Measurements from ENCODE around the gene KLF4.
"Not testable (repeated sequence)": the region's sequence is repeated elsewhere in the genome, so short reads cannot be mapped to it uniquely, and the experiment has no call there.

Gene KLF4

DNA sequence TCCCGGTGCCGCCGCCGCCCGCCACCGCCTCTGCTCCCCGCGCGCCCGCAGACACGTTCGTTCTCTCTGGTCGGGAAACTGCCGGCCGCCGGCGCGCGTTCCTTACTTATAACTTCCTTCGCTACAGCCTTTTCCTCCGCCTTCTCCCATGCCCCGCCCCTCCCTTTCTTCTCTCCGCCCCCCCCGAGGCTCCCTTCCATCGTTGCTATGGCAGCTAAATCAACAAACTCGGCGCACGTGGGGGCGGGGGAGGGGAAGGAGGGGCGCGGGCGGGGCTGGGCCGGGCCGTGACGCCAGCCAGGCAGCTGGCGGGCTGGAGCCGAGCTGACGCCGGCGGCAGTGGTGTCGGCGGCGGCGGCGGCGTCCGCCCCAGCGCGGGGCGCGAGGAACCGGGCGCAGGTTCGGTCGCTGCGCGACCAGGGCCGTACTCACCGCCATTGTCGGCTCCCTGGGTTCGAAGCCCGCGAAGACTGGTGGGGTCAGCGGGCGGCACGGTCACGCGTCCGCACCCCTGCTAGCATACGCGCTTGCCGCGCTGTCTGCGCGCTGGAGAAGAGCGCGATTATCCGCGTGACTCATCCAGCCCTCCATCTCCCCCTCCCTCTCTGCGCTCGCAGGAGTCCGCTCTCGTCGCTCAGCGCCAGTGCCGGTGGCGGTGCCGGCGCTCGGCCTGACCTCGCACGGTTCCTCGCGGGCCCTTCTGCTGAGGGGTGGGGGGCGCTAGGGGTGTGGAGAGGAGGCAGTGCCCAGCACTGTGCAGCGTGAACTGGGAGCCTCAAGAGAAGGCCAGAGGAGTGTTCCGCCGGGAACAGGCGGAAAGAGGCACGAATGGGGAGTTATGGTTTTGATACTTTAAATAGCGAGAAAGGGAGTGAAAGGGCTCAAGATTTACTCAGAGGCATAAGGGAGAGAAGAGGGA is at the start of gene KLF4:
TSS of gene KLF4 (minus strand) at position 83 of the 919 bp plus-strand sequence. CDS start 597 bp downstream, outside the sequence.
- peak; percentile 82 for DNase-seq (ENCODE audit: low read depth, low spot score)

DNA sequence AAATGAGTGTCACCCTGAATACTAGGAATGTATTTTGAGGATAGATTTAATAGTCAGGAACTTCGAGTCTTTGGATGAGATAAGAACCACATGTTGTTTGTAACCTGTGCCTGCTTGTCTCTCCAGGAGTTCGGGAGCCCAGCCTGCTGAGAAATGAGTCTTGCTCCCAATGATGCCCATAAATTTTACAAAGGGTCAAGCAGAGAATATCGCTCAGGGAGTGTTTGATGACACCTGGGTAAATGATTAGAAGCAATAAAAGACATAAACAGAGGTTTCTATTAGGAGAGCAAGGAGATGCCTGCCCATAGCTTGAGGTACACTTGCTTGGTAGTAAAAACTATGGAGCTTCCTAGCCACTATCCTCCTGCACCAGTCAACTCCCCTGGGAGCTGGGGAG is 46.9 kb upstream of the KLF4 start:
- no peak for DNase-seq (ENCODE audit: low read depth, low spot score)

DNA sequence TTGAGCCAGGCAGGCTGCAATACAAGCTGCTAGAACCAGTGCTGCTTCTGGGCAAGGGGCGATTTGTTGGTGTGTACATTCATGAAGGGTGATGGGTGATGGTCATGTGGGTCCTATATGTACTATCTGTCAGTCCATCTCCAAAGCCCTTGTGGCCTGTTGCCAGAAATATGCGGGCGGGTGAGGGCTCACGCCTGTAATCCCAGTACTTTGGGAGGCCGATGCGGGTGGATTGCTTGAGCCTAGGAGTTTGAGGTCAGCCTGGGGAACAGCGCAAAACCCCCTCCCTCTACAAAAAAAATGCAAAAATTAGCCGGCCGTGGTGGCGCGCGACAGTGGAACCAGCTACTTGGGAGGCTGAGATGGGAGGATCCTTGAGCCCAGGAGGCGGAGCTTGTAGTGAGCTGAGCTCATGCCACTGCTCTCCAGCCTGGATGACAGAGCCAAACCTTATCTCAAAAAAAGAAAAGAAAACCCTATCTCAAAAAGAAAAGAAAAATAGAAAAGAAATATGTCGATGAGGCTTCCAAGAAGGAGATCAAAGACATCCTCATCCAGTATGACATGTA is 45.0 kb upstream of the KLF4 start:
- DNase-seq (ENCODE audit: low read depth, low spot score) = no peak

DNA sequence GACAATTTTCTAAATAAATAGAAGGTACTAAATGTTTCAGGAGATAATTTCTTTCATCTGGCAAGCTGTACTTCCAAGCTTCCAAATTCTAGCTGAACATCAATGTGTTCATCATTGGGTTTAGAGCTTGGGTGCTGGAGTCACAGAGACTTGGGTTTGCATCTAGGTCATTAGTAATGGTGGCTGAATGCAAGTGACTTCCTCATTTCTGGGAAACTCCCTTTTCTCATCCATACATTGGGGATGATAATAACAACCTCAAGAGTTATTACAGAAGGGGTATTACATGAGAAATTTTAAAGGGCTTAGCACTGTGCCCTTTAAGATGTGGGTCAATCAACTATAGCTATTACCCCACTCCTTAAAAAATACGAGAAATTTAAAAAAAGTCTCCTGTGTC is 41.1 kb upstream of the KLF4 start:
- no peak for DNase-seq (ENCODE audit: low read depth, low spot score)

DNA sequence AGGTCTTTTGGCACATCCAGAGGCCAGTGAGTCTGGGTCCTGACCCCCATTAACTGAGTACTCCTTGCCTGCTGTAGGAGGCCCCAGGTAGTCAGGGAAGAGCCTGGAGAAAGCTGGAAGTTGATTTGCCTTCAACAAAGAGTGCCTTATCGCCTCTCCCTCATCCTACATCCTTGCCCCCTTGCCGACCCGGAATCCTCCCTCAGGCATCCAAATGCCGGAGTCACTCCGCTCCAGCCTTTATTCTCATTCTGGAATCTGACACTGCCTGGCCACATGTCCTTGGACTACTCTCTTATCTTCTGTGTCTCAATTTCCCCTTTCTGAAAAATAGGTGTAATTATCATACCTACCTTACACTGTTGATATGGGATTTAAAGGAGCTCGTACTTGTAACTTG is 39.1 kb upstream of the KLF4 start:
- no peak for DNase-seq (ENCODE audit: low read depth, low spot score)

DNA sequence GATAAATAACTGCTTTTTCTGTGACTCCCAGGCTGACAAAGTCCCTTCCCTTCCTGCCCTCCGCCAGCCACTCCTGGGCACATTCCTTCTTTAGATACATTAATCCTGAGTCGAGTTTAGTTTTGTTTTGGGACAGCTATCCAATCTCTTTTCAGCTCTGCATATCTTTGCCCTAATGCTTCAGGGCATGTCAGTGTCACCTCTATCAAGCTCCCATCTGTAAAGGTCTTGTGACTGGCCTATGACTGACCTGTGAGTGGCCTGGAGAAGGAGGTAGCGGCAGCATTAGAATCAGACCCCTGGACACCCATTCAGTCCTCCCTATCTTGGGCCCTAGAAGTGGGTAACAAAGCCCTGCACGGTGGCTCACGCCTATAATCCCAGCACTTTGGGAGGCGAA is 34.0 kb upstream of the KLF4 start:
- DNase-seq (ENCODE audit: low read depth, low spot score) = no peak

DNA sequence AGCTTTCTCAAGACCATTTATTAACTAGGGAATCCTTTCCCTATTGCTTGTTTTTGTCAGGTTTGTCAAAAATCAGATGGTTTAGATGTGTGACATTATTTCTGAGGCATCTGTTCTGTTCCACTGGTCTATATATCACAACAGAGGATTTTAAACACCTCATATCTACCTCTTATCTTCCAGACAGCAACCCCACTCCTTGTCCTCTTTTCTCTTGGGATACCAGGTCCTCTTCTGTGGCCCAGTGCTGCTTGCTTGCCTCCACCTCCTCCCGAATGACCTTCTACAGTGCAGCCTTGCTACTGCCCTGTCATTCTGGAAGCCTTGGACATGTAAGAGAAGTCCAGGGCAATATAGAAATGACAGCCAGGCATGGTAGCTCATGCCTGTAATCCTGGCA is 30.6 kb upstream of the KLF4 start:
- no peak for DNase-seq (ENCODE audit: low read depth, low spot score)

DNA sequence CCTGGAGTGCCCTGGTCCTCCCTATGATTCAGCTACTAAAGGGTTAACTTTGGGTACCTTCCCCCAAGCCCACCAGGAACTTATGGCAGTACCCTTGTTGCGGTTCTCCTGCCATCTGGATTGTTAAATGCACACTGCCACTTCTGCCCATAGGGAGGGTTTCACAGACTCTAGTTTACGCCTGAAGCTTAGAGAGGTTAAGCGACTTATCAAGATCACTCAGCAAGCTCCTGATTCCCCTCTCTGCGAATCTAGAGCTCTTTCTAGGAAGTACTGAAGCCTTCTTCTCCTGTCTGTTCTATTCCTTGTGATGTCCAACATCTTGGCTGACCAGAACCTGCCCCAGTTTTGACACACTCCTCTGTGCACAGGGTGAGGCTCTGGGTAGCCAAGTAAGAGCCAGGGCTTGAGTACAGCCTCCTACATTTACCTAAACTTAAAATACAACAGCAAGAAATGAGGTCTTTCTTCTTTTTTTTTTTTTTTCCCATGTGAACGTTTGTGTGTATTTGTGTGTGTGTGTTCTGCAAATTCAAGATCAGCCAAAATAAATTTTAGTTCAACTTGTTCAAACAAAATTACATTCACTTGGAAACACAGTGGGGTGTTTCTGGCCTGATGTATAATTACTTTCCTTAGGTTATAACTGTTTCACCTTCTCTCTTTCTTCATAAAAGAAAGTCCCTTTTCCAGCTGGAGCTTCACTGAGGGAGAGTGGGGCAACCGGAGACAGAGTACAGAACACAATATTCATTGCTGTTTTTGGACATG is 28.7 kb upstream of the KLF4 start:
- no peak for DNase-seq (ENCODE audit: low read depth, low spot score)

DNA sequence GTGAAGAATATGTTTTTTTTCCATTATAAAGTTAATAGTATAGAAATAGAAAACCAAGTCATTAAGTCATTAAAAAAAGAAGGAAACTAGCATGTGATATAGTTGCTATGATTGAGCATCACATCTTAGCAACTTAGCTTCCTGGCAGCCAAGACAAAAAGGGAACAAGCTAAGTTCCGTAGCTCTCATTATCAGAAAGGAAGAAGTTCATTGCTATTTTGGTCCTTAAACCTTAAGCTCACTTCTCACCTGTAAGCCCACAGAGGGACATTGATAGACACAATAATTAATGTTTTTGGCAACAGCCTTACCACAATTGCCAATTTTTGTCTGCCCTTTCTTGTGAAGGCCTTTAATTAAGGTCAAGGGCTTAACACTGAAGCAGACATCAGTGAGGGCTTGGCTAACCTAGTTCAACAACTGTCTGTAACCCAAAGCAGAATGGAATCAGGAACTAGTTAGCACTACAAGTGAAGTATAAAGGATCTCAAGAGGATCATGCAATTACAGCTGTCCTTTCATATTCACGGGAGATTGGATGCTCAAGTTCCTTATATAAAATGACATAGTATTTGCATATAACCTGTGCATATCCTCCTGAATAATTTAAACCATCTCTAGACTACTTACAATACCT is 24.0 kb upstream of the KLF4 start:
- no peak for DNase-seq (ENCODE audit: low read depth, low spot score)

DNA sequence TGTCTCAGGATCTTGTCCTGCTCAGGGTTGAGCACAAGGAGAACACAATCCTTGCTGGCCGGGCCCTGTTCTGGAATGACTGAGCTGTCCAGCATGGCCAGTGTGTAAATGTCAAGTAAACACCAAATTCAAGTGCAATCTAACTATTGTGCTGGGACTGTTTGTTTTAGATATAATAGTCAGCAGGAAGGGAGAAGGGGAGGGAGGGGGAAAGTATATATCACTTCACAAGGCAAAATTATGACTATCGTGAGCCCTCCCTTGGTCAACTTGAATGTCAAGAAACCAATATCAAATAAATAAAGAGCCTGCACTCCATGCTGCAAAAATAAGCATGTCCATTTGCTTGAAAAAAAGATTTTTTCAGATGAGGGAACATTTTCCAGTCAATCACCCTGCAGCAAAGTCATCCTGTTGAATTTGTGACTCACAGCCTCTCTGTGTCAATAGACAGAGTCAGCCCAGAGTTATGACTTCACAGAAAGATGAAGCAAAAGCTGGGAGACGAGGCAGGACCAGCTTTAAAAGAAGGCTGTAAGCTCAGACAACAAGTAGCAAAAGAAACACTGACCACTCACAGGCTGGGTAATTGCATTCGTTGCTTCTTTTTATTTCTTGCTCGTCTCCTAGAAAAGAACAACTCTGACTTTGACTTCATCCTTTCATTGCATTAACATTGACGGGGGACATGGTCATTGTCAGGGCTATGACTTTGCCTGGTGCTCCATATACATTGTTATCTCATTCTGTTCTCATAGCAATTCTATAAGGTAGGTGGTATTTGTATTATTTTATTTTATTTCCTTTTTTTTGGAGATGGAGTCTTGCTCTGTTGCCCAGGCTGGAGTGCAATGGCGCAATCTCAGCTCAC is 15.3 kb upstream of the KLF4 start:
- DNase-seq (ENCODE audit: low read depth, low spot score) = peak; percentile 56

DNA sequence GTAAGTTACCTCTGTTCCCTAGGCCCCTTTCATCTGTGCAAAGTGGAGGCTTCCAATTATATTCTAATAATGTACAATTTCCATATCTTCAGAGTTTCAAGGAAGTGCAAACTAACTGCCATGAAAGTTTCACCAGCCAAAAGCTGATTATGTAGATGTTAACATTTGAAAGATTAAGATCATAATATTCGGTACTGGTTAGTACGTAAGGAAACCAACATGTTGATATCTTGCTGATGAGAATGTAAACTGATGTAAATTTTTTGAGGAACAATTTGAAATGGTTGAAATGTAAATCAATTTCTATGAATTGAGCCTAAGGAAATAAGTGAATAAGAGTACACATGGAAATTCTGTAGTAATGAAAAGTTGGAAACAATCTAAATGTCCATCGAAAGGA is 12.9 kb upstream of the KLF4 start:
- no peak for DNase-seq (ENCODE audit: low read depth, low spot score)

DNA sequence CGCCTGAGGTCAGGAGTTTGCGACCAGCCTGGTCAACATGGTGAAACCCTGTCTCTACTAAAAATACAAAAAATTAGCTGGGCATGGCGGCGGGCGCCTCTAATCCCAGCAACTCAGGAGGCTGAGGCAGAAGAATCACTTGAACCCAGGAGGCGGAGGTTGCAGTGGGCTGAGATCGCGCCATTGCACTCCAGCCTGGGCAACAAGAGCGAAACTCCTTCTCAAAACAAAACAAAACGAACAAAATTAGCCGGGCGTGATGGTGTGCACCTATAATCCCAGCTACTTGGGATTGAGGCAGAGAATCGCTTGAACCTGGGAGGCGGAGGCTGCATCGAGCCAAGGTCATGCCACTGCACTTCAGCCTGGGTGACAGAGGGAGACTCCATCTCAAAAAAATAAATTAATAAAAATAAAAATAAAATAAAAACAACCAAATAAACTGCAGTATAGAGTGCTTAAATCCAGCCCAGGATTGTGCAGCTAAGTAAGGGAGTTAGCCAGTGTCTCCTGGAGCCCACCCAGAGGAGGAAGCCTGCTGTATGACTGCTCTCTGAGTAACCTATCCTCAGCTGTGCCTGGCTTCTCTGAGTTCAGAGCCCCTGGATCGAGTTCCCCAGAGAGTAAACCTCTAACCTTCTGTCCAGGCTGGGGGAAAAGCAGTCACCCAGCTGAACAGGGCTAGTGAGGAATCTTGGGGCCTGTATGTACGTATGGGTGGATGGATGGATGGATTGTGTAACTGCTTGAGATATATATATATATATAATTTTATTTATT is 11.0 kb upstream of the KLF4 start:
- DNase-seq (ENCODE audit: low read depth, low spot score) = not testable (repeated sequence)

DNA sequence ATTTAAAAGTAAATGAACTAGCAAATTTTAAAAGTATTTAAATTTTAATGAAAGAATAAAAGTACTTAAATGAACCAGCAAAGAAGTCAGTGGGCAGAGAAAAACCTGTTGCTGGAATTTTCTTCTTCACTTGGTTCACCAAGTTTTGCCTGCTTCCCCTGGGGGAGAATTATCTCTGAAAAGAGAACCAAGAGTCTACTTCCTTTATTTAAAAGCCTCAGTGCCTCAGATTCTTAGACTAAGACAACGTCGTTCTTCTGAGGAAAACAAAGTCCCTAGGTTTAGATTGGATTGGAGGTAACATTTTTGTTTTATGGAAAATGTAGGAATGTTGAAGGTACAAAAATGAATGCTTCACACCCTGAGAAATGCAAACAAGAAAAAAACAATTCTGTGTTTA is 7.4 kb upstream of the KLF4 start:
- DNase-seq (ENCODE audit: low read depth, low spot score) = no peak

DNA sequence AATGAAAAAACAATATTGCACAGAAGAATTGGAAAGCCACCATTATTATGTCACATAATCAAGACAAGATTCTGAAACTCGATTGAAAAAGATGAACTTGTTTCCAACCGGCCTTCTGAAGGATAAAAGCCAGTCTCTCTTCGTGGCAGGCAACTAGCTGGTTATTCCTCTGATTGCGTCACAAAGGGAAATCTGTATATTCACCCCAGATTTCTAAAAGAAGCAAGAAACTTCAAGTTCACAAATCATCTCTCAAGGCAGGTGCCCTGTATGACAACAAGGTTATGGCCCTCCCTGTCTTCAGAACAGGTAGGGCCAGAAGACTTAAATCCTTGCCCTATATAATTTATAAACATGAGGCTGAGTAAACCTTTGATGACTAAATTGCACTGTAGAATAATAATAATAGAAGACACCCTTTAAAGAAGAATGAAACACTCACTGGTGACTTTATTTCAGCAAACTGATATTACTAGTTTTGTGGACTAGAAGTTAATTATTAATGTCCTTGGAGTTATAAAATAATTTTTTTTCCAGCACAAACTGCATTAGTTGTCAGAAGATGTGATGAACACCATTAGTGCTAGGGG is 2.9 kb upstream of the KLF4 start:
- no peak for DNase-seq (ENCODE audit: low read depth, low spot score)

DNA sequence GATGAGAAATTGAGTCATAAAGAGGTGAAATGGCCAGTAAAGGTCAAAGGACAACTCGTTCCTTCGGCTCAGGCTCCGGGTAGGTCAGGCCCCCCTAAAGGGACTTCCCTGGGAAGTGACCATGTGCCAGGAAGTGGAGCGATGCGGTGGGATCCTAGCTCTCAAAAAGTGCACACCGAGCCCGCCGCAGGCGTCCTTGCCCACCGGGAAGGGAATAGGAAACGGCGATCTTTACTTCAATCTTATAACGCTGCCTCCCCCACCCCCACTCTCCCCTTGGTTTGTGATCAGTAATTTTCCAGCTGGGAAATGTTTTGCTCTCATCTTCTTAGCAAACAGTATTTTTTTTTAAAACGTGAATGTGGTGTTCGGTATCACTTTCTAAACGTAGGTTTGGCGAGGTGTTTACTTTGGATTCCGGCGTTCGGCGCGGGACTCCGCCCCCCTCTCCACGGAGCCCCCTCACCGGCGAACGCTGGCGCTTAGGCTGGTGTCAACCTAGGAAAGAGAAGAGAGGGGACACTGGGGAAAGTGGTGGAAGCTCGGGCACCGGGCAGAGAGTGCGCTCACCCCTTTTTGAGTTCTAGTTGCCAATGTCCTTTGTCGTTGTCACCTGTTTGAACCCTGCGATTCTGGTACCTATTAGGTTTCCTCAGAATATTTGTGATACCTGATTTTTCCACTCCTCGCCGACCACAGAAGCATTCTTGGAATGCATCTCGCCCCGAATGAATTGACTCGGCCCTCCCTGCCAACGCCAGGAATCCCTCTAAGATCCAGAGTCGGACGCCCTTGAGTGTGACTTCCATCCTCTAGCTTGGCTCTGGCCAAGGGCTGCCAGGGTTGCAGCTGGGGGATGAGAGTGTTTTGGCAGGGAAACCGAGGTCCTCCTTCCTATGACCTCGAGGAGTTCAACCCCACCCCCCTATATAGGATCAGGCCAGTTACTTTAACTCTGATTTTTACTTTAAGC is 1.8 kb upstream of the KLF4 start:
- no peak for DNase-seq (ENCODE audit: low read depth, low spot score)

DNA sequence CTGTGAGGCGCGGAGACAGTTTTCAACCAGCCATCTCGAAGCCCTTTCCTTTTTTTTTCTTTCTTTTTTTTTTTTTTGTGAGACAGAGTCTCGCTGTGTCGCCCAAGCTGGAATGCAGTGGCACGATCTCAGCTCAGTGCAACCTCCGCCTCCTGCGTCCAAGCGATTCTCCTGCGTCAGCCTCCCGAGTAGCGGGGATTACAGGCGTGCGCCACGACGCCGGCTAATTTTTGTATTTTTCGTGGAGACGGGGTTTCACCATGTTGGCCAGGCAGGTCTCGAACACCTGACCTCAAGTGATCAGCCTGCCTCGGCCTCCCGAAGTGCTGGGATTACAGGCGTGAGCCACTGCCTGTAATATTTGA is 1.0 kb upstream of the KLF4 start:
- not testable (repeated sequence) for DNase-seq (ENCODE audit: low read depth, low spot score)

DNA sequence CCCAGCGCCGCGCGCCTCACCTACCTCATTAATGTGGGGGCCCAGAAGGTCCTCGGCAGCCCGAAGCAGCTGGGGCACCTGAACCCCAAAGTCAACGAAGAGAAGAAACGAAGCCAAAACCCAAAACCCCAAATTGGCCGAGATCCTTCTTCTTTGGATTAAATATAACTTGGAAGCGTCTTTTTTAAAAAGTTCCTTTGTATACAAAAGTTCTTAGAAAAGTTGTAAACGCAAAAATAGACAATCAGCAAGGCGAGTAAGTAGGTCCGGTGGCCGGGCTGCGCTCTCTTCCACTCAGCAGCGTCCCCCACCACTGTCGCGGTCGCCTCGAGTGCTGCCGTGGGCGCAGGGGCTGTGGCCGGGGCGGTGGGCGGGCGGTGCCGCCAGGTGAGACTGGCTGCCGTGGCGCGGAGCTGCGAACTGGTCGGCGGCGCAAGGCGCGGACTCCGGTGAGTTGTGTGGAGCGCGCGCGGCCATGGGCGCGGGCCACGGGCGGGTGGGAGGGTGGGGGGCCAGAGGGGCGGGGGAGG is 360 bp downstream of the KLF4 start:
- no peak for DNase-seq (ENCODE audit: low read depth, low spot score)

DNA sequence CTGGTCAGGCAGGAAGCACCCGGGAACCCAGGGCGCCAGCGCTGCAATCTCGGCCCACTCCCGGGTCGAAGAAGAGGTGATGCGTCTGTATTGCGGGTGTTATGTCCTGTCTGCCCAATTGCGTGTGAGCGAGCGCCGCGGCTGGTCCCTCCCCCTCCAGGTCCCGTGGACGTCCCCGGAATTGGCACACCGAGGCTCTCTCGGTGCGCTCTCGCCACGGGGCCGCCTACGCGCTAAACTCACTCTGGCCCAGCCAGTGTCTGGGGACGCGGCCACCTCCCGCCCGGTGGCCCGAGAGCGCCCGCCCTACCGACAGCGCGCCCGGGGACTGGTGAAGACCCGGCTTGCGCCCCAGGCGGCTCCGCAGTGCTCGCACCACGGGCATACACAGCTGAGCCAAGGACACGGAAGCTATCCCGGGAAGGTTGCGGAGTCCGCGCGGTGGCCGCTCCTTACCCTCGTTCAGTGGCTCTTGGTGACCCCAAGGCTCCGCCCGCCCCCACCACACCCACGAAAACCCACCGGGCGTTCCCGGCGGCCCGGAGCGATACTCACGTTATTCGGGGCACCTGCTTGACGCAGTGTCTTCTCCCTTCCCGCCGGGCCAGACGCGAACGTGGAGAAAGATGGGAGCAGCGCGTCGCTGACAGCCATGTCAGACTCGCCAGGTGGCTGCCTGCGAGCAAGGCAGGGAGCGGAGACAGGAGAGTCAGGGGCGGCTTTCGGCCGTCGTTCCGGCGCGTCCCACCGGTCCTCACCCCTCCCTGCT is 1.0 kb downstream of the KLF4 start:
- no peak for DNase-seq (ENCODE audit: low read depth, low spot score)
